GM12874 (cell line): Measurements from ENCODE around the gene SH3YL1.

Experiments used
- TF ChIP-seq, protein P1 (sequence below): IDR thresholded peaks from 2 replicates; pipeline ENCODE4 v1.5.1; 2011; ENCODE audit warnings: low read depth, mild to moderate bottlenecking, control low read depth, low read length, moderate library complexity; ENCODE audit not compliant: insufficient read depth

SH3YL1 gene

DNA sequence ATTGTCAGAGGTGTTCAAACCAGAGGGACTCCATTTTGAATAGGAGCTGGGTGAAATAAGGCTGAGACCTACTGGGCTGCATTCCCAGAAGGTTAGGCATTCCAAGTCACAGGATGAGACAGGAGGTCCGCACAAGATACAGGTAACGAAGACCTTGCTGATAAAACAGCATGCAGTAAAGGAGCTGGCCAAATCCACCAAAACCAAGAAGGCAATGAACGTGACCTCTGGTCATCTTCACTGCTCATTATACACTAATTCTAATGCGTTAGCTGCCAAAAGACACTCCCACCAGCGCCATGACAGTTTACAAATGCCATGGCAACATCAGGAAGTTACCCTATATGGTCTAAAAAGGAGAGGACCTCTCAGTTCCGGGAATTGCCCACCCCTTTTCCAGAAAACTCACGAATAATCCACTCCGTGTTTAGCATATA is 10.6 kb downstream of the SH3YL1 start:
- TF ChIP-seq, protein P1, sequence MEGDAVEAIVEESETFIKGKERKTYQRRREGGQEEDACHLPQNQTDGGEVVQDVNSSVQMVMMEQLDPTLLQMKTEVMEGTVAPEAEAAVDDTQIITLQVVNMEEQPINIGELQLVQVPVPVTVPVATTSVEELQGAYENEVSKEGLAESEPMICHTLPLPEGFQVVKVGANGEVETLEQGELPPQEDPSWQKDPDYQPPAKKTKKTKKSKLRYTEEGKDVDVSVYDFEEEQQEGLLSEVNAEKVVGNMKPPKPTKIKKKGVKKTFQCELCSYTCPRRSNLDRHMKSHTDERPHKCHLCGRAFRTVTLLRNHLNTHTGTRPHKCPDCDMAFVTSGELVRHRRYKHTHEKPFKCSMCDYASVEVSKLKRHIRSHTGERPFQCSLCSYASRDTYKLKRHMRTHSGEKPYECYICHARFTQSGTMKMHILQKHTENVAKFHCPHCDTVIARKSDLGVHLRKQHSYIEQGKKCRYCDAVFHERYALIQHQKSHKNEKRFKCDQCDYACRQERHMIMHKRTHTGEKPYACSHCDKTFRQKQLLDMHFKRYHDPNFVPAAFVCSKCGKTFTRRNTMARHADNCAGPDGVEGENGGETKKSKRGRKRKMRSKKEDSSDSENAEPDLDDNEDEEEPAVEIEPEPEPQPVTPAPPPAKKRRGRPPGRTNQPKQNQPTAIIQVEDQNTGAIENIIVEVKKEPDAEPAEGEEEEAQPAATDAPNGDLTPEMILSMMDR = no peak

DNA sequence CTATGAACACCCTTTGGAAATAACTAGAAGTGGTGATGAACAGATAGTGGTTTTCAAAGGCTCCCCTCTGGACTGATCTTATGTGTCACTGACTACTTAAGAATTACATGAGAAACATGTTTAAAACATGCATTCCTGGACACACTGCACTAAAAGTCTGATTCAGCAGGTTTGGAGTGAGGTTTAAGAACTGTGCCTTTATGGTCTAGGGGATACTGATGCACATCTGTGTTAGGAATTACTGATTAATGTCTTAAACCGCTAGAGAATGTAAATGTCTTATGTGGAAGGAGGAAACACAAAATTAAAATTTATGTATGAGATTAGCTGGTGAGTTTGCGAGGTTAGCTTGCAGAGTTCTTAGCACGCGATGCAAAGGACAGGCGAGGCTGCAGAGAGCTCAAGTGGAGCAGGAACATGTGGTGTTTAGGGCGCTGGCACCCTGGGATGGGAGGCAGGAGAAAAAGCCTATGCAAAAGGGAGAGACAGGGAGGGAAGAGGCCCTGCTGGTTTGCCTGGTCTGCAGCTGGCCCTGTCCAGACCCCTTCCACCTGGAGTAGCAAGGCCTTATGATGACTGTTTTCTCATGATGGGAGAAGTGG is 11.7 kb downstream of the SH3YL1 start:
- TF ChIP-seq, protein P1 = no peak

DNA sequence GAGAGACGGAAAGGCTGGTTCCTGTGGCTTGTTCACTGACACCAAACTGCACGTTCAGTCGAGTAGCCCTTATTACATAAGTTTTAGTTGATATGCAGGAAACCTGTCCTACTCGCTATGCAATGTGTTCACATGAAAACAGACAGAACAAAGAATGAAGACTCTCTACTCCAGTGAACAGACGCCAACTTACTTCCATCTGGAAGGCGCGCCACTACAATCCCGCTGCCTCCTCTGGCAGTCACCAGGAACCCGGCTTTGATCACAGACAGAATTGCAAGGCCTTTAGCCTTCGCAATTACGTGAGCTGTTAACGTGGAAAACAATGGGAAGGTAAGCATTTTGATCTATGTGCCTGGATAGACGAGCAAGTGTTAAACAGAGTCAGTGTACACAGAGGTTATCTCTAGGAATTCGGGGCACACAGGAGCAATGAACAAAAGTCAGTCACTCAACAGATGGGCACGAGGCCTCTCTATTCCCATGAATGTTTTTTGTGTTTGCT is 14.2 kb downstream of the SH3YL1 start:
- TF ChIP-seq, protein P1 = no peak

DNA sequence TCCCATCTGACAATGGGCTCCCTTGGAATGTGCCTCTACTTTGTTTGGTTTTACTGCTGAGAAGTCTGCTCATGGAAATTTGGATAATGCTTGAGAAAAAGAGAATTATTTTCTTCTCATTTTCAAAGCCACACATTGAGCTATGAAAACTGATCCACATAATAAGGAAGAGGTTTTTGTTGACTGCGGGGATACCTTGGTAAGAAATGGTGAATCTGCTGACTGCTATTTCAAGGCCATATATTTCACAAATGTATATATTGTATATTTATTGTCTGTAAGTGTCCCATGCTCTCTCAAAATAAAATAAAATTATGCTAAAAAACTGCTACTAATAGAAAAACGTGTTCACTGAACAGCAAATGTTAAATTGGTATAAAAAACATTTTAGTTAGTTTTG is 15.1 kb downstream of the SH3YL1 start:
- TF ChIP-seq, protein P1 = no peak

DNA sequence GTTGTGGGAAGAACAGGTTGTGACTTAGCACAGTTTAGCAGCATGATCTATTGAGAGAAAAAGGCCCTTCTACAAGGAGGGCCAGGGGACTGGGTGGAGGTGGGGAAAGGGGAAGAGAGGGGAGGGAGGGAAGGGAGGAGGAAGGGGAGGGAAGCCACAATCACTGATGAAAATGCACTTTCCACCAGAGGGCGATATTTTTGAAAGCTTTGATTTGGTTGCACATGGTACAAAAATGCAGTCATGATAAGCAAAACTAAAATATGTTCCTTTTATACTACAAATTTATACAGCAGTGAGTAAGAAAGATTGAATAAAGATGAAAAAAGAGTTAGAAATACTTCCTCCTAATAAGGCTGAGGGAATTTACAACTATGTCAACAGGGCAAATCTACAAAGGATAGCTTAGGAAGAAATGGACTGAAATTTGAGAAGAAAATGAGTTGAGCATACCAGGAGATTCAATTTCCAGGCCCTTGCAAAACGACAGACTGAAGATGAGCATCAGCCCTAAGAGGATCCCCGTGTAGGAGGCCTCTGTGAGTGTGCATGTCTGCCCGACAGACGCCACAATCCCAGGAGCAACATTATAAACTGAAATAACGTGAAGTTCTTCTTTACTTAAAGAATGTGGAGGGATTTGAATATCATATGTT is 17.2 kb downstream of the SH3YL1 start:
- TF ChIP-seq, protein P1 = peak; percentile 51; the same call in 1 of the 2 replicates

DNA sequence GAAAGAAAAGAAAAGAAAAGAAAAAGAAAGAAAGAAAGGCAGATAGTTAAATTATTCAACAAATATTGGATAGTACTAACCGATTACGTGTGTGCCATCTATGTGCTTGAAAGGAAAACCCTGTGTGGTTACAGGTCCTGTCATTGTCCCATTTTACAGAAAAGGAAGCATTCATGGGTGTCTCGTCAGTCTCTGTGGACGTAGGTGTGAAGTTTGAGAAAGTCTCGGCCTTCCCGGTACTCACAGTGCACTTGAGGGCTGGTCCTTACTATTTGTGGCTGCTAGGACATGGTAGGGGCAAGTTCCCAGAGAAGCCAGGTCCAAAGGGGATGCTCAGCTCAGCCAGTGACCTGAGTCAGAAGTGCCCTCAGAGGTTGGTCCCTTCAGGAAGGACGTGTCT is 19.3 kb downstream of the SH3YL1 start:
- TF ChIP-seq, protein P1 = no peak

DNA sequence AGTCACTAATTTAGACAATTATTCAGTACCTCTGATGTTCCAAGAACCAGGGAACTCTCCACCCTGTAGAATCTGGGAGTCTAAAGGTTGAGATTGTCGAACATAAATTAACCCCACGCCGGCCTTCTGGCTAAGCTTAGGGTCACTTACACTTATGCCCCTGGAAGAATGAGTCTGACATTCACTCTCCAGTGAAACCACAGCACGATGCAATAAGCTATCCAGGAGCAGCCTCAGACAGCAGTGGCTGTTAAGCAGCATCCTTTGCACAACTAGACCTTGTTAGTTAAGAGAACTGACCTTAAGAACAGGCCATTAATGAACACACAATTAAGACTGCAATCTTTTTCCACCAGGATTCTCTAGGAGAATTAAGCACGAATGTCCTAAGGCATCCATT is 25.0 kb downstream of the SH3YL1 start:
- TF ChIP-seq, protein P1 = no peak
